ENCODE measurements around the gene SGTA. TPM values are rescaled to one million over a fixed set of nuclear protein-coding genes. Genes with fewer than 3 reads are reported as not detected.
"Not testable (repeated sequence)": the region's sequence is repeated elsewhere in the genome, so short reads cannot be mapped to it uniquely, and the experiment has no call there.

SGTA gene
- total RNA-seq, 1 donor from 2014 or later, result 64.0 TPM

DNA sequence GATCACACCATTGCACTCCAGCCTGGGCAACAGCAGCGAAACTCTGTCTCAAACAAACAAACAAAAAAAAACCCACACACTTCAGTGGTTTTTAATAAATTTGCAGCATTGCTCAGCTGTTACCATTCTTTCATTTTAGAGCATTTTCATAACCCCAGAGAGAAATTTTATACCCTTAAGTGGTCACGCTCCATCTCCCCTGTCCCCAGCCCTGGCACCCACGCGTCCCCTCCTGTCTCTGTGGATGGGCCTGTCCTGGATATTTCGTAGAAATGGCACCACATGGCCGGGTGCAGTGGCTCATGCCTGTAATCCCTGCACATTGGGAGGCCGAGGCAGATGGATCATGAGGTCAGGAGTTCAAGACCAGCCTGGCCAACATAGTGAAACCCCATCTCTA is 10.1 kb upstream of the SGTA start:
- no peaks in the 10 kb centered on the region for H3K9me3 Mint-ChIP-seq
- no peak overlapping the region for H3K4me3 Mint-ChIP-seq
- DNase-seq (ENCODE audit: low spot score in 2 of 2, unreplicated experiment in 2 of 2), result no peak
- H3K4me1 Mint-ChIP-seq, result no peaks in the 10 kb centered on the region
- no peak overlapping the region for H3K27ac Mint-ChIP-seq
- TF ChIP-seq, protein P1, sequence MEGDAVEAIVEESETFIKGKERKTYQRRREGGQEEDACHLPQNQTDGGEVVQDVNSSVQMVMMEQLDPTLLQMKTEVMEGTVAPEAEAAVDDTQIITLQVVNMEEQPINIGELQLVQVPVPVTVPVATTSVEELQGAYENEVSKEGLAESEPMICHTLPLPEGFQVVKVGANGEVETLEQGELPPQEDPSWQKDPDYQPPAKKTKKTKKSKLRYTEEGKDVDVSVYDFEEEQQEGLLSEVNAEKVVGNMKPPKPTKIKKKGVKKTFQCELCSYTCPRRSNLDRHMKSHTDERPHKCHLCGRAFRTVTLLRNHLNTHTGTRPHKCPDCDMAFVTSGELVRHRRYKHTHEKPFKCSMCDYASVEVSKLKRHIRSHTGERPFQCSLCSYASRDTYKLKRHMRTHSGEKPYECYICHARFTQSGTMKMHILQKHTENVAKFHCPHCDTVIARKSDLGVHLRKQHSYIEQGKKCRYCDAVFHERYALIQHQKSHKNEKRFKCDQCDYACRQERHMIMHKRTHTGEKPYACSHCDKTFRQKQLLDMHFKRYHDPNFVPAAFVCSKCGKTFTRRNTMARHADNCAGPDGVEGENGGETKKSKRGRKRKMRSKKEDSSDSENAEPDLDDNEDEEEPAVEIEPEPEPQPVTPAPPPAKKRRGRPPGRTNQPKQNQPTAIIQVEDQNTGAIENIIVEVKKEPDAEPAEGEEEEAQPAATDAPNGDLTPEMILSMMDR (IDR thresholded peaks at IDR 0.05; ENCODE audit: unreplicated experiment), result no peak
- H3K27me3 Mint-ChIP-seq (ENCODE audit: low read depth), result no peaks in the 10 kb centered on the region
- peaks cover 25% of the 10 kb centered on the region for H3K36me3 Mint-ChIP-seq

GRCh38 chr19:2792666-2793065 is 9.6 kb upstream of the SGTA start:
- not testable (repeated sequence) for H3K4me3 Mint-ChIP-seq
- peaks cover 24% of the 10 kb centered on the region for H3K36me3 Mint-ChIP-seq

GRCh38 chr19:2791876-2792275 is 8.8 kb upstream of the SGTA start:
- no peaks in the 10 kb centered on the region for H3K9me3 Mint-ChIP-seq
- H3K36me3 Mint-ChIP-seq, result peaks cover 20% of the 10 kb centered on the region
- peaks cover 5% of the 10 kb centered on the region for H3K4me1 Mint-ChIP-seq
- H3K27me3 Mint-ChIP-seq (ENCODE audit: low read depth), result no peaks in the 10 kb centered on the region
- no peak for DNase-seq (ENCODE audit: low spot score in 2 of 2, unreplicated experiment in 2 of 2)
- TF ChIP-seq, protein P1 (IDR thresholded peaks at IDR 0.05; ENCODE audit: unreplicated experiment), result no peak
- H3K4me3 Mint-ChIP-seq, result no peak overlapping the region
- no peak overlapping the region for H3K27ac Mint-ChIP-seq

More at GRCh38 chr19:2792666-2793065, 9.6 kb upstream of the SGTA start:
- not testable (repeated sequence) for H3K9me3 Mint-ChIP-seq; H3K27me3 Mint-ChIP-seq (ENCODE audit: low read depth); DNase-seq (ENCODE audit: low spot score in 2 of 2, unreplicated experiment in 2 of 2); H3K4me1 Mint-ChIP-seq; H3K27ac Mint-ChIP-seq

DNA sequence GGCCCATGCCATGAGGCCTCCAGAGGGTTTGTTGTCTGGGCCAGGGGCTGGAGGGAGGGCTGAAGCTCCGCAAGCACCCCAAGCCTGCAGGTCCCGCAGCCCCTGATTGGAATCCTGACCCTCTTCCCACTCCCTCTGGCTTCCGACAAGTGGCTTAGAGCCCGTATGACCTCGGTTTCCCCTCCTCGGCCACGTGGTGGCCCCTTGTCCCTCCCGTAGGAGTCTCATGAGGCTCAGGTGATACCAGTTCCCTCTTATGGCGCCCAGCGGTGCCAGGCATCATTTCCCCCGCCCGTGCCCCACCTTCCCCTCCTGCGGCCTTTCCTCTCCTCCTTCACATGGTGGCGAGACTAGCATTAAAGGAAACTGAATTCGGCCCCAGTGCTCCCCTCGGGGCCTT is 8.4 kb upstream of the SGTA start:
- no peaks in the 10 kb centered on the region for H3K9me3 Mint-ChIP-seq
- H3K27ac Mint-ChIP-seq, result no peak overlapping the region
- H3K36me3 Mint-ChIP-seq, result peaks cover 20% of the 10 kb centered on the region
- no peak for DNase-seq (ENCODE audit: low spot score in 2 of 2, unreplicated experiment in 2 of 2)
- H3K4me3 Mint-ChIP-seq, result no peak overlapping the region
- TF ChIP-seq, protein P1 (IDR thresholded peaks at IDR 0.05; ENCODE audit: unreplicated experiment), result no peak
- no peaks in the 10 kb centered on the region for H3K27me3 Mint-ChIP-seq (ENCODE audit: low read depth)
- peaks cover 5% of the 10 kb centered on the region for H3K4me1 Mint-ChIP-seq

DNA sequence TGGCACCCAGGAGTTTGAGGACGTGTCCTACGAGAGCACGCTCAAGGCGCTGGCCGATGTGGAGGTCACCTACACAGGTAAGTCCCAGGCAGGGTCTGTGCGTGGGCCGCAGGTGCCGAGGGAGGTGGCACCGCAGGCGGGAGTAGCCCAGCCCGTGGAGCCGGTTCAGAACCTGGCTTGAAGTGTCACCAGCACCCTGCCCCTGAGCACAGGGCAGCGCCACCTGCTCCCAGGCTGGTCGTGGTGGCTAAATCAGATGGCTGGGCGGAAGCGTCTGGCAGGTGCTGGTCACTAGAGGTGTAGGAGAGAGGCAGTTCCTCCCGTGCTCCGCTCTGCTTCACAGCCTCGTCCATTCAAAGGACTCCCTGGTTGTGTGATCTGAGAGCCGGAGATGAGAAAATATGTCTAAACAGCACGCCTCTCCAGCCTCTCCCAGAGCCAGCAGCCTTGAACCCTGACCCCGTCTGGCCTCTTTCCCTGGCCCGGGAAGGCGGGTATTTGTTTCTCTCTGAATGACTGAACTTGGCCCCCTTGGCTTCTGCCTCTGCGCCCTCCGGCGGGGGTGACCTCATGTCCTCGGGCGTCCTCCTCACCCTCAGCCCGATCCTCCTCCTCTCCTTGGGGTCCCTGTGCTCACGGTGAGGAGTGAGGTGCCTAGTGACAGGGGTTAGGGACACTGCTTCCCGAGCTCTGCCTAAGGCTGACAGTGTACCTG is 7.6 kb upstream of the SGTA start:
- TF ChIP-seq, protein P1 (IDR thresholded peaks at IDR 0.05; ENCODE audit: unreplicated experiment), result no peak
- no peaks in the 10 kb centered on the region for H3K9me3 Mint-ChIP-seq
- peaks cover 13% of the 10 kb centered on the region for H3K36me3 Mint-ChIP-seq
- no peak overlapping the region for H3K27ac Mint-ChIP-seq
- H3K27me3 Mint-ChIP-seq (ENCODE audit: low read depth), result no peaks in the 10 kb centered on the region
- no peak overlapping the region for H3K4me3 Mint-ChIP-seq
- peaks cover 10% of the 10 kb centered on the region for H3K4me1 Mint-ChIP-seq
- DNase-seq (ENCODE audit: low spot score in 2 of 2, unreplicated experiment in 2 of 2), result no peak

- no peaks in the 10 kb centered on the region for H3K27me3 Mint-ChIP-seq (ENCODE audit: low read depth)
- TF ChIP-seq, protein P1 (IDR thresholded peaks at IDR 0.05; ENCODE audit: unreplicated experiment), result no peak
- no peak overlapping the region for H3K27ac Mint-ChIP-seq
- peaks cover 8% of the 10 kb centered on the region for H3K36me3 Mint-ChIP-seq
- no peak overlapping the region for H3K4me3 Mint-ChIP-seq
- DNase-seq (ENCODE audit: low spot score in 2 of 2, unreplicated experiment in 2 of 2), result no peak
- H3K4me1 Mint-ChIP-seq, result peaks cover 10% of the 10 kb centered on the region
- no peaks in the 10 kb centered on the region for H3K9me3 Mint-ChIP-seq
Observed at GRCh38 chr19:2790194-2790556, 7.1 kb upstream of the SGTA start.

Data from mesothelial cell of epicardium (in vitro differentiated cells).